Astrocyte (in vitro differentiated cells and primary cell): ENCODE measurements around the gene ATP5PF. TPM values are rescaled to one million over a fixed set of nuclear protein-coding genes. Genes with fewer than 3 reads are reported as not detected.

Source experiments
- DNase-seq: peaks from one replicate; pipeline ENCODE4 v3.0.0-alpha.2; 2010; ENCODE audit warnings: low read depth
- FAIRE-seq: peaks from 2 replicates; lab custom pipeline; 2011; peaks lifted over from hg19 to GRCh38; lab: Jason Lieb, UNC
- H2AFZ ChIP-seq: 2 replicates; pipeline ENCODE4 v1.6.0; 2012; ENCODE audit warnings: low read depth, low read length, inconsistent platforms
- H3K27ac ChIP-seq: 2 replicates; pipeline ENCODE4 v1.5.1; 2011; ENCODE audit warnings: low read depth, low read length, inconsistent platforms
- H3K27me3 ChIP-seq: 2 replicates; pipeline ENCODE4 v1.6.0; 2011; ENCODE audit warnings: low read length, inconsistent platforms; ENCODE audit not compliant: insufficient read depth
- H3K36me3 ChIP-seq: 2 replicates; pipeline ENCODE4 v1.5.1; 2011; ENCODE audit warnings: low read length, inconsistent platforms; ENCODE audit not compliant: insufficient read depth
- H3K4me1 ChIP-seq: 2 replicates; pipeline ENCODE4 v1.5.1; 2011; ENCODE audit warnings: low read length, inconsistent platforms; ENCODE audit not compliant: insufficient read depth
- H3K4me2 ChIP-seq: 2 replicates; pipeline ENCODE4 v1.6.0; 2012; ENCODE audit warnings: low read length, inconsistent platforms
- H3K4me3 ChIP-seq: 2 replicates; pipeline ENCODE4 v1.5.1; 2011; ENCODE audit warnings: low read depth, mild to moderate bottlenecking, low read length, inconsistent platforms; ENCODE audit not compliant: insufficient read depth
- H3K79me2 ChIP-seq: 2 replicates; pipeline ENCODE4 v1.6.0; 2012; ENCODE audit warnings: mild to moderate bottlenecking, low read length, inconsistent platforms; ENCODE audit not compliant: insufficient read depth
- H3K9ac ChIP-seq: 2 replicates; pipeline ENCODE4 v1.6.0; 2012; ENCODE audit warnings: mild to moderate bottlenecking, low read length, inconsistent platforms
- H3K9me3 ChIP-seq: 2 replicates; pipeline ENCODE4 v1.5.1; 2012; ENCODE audit warnings: low read depth, mild to moderate bottlenecking, low read length, inconsistent platforms; ENCODE audit not compliant: insufficient read depth
- H4K20me1 ChIP-seq: 2 replicates; pipeline ENCODE4 v1.6.0; 2012; ENCODE audit warnings: low read length, inconsistent platforms; ENCODE audit not compliant: insufficient read depth
- H3K27ac Mint-ChIP-seq: one replicate; pipeline ENCODE4 v1.8.0; 2021; ENCODE audit warnings: mild to moderate bottlenecking, mixed read lengths; ENCODE audit not compliant: unreplicated experiment
- H3K27me3 Mint-ChIP-seq: one replicate; pipeline ENCODE4 v1.8.0; 2021; ENCODE audit warnings: low read depth, mixed read lengths; ENCODE audit not compliant: unreplicated experiment
- H3K36me3 Mint-ChIP-seq: one replicate; pipeline ENCODE4 v1.8.0; 2021; ENCODE audit warnings: low read depth, mixed read lengths; ENCODE audit not compliant: unreplicated experiment
- H3K4me1 Mint-ChIP-seq: one replicate; pipeline ENCODE4 v1.8.0; 2021; ENCODE audit warnings: low read depth, mixed read lengths; ENCODE audit not compliant: unreplicated experiment
- H3K4me3 Mint-ChIP-seq: one replicate; pipeline ENCODE4 v1.8.0; 2021; ENCODE audit warnings: mild to moderate bottlenecking, moderate library complexity, mixed read lengths; ENCODE audit not compliant: unreplicated experiment
- H3K9me3 Mint-ChIP-seq: one replicate; pipeline ENCODE4 v1.8.0; 2021; ENCODE audit warnings: mild to moderate bottlenecking, mixed read lengths; ENCODE audit not compliant: unreplicated experiment
- EZH2 ChIP-seq: IDR thresholded peaks from 2 replicates; pipeline ENCODE4 v1.6.1; 2012; ENCODE audit warnings: mild to moderate bottlenecking, low read length, inconsistent platforms; ENCODE audit not compliant: insufficient read depth
- total RNA-seq: library from RNA; stranded (reverse); gene quantifications from 2 replicates; pipeline ENCODE4 v1.2.1, GENCODE V29; 2021
- TF ChIP-seq, protein P1 (sequence below): IDR thresholded peaks from 2 replicates; pipeline ENCODE4 v1.5.1; 2011; ENCODE audit warnings: low read depth, mild to moderate bottlenecking, inconsistent platforms, low read length, moderate library complexity; ENCODE audit not compliant: insufficient read depth

The ATP5PF gene
- total RNA-seq, 1 donor from 2014 or later = 139 TPM

DNA sequence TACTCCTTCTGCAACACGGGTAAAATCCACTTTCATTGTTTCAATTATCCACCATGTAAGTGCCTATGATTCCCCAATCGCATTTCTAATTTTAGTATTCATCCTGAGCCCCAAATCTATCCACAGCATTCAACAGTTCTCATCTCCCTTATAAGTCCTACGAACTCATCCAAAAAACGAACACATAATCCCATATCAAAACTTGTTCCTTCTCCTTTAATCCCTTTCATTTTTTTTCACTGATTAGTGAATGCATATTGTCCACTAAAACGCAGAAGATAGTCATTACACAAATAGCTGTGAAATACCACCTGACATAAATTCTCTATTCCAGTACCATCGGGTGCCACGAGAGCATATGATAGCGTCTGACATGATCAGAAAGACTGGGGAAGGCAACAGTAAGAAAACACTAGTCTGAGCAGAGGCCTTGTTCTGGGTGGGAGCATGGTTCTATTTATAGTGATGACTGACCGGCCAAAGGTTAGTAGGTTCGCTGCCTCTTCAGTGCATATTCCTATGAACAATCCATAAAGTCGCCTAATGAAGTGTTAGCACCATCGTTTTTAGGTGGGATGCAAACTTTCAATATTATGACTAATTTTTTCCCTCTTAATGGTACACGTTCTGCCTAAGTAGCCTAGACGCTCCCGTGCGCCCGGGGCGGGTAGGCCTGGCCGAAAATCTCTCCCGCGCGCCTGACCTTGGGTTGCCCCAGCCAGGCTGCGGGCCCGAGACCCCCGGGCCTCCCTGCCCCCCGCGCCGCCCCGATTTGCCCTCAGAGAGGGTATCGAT lies 648 bp downstream of the ATP5PF start:
- Mint-ChIP-seq H3K4me1 (peaks cover 18% of the 10 kb centered on the region), H3K27me3 (no peaks in the 10 kb centered on the region), H3K36me3 (no peaks in the 10 kb centered on the region), H3K4me3 (peak overlapping the region; percentile 99), H3K9me3 (no peaks in the 10 kb centered on the region), H3K27ac (peak overlapping the region; percentile 100)
- Histone ChIP-seq H3K9me3 (no peaks in the 10 kb centered on the region), H4K20me1 (peaks cover 32% of the 10 kb centered on the region), H3K4me3 (peak overlapping the region; percentile 99), H3K9ac (peak overlapping the region; percentile 100), H3K36me3 (peaks cover 11% of the 10 kb centered on the region), H3K4me1 (peaks cover 10% of the 10 kb centered on the region), H2AFZ (peak overlapping the region; percentile 74), H3K27me3 (no peaks in the 10 kb centered on the region), H3K27ac (peak overlapping the region; percentile 100), H3K4me2 (peak overlapping the region; percentile 91), H3K79me2 (peaks cover 91% of the 10 kb centered on the region)
- DNase-seq (peak; percentile 36), FAIRE-seq (peak; percentile 32)
- no peak for TF ChIP-seq EZH2
- TF ChIP-seq, protein P1, sequence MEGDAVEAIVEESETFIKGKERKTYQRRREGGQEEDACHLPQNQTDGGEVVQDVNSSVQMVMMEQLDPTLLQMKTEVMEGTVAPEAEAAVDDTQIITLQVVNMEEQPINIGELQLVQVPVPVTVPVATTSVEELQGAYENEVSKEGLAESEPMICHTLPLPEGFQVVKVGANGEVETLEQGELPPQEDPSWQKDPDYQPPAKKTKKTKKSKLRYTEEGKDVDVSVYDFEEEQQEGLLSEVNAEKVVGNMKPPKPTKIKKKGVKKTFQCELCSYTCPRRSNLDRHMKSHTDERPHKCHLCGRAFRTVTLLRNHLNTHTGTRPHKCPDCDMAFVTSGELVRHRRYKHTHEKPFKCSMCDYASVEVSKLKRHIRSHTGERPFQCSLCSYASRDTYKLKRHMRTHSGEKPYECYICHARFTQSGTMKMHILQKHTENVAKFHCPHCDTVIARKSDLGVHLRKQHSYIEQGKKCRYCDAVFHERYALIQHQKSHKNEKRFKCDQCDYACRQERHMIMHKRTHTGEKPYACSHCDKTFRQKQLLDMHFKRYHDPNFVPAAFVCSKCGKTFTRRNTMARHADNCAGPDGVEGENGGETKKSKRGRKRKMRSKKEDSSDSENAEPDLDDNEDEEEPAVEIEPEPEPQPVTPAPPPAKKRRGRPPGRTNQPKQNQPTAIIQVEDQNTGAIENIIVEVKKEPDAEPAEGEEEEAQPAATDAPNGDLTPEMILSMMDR = no peak

DNA sequence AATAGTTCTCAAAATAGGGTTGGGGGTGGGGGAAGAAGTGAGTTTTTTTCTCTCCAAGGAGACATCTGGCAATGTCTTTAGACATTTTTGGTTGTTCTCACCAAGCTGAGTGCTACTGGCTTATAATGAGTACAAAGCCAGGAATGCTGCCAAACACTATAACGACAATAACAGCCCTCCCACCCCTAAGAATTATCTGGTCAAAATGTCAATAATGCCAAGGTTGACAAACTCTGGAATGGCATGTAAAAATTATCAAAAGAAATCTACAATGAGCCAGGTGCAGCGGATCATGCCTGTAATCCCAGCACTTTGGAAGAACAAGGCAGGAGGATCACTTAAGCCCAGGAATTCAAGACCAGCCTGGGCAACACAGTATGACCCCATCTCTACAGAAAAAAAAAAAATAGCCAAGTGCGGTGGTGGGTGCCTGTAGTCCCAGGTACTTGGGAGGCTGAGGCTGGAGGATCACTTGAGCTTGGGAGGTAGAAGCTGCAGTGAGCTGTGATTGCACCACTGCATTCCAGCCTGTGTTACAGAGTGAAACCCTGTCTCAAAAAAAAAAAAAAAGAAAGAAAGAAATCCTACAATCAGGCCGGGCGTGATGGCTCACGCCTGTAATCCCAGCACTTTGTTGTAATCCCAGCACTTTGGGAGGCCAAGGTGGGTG lies 2.5 kb downstream of the ATP5PF start:
- no peak for FAIRE-seq

More for the DNA sequence above, 2.5 kb downstream of the ATP5PF start:
- Histone ChIP-seq H3K79me2 (peaks cover 73% of the 10 kb centered on the region), H3K27ac (no peak overlapping the region), H3K9ac (no peak overlapping the region), H2AFZ (no peak overlapping the region), H4K20me1 (peaks cover 33% of the 10 kb centered on the region), H3K4me3 (no peak overlapping the region), H3K36me3 (peaks cover 27% of the 10 kb centered on the region), H3K4me1 (peaks cover 10% of the 10 kb centered on the region), H3K27me3 (no peaks in the 10 kb centered on the region), H3K4me2 (no peak overlapping the region), H3K9me3 (no peaks in the 10 kb centered on the region)
- Mint-ChIP-seq H3K4me1 (peaks cover 18% of the 10 kb centered on the region), H3K4me3 (no peak overlapping the region), H3K27ac (peak overlapping the region; percentile 77), H3K27me3 (no peaks in the 10 kb centered on the region), H3K36me3 (no peaks in the 10 kb centered on the region), H3K9me3 (no peaks in the 10 kb centered on the region)
- DNase-seq = no peak
- TF ChIP-seq EZH2 = no peak
- TF ChIP-seq, protein P1 = no peak
